KOPT-K1 (cell line): ENCODE results near the gene GPLD1.
"Not testable (repeated sequence)": the region's sequence is repeated elsewhere in the genome, so short reads cannot be mapped to it uniquely, and the experiment has no call there.

Source experiments
- H3K27ac ChIP-seq: fragments of 200-600 bp; sonication (generic); 2 replicates; pipeline ENCODE4 v1.5.1; 2016; ENCODE audit warnings: antibody characterized with exemption, mild to moderate bottlenecking, low read depth, low read length; ENCODE audit not compliant: poor library complexity, severe bottlenecking
- H3K36me3 ChIP-seq: fragments of 200-600 bp; sonication (generic); 2 replicates; pipeline ENCODE4 v1.5.1; 2017; ENCODE audit warnings: antibody characterized with exemption, mild to moderate bottlenecking, low read length, moderate library complexity; ENCODE audit not compliant: insufficient read depth
- H3K9me3 ChIP-seq: fragments of 200-600 bp; sonication (generic); 2 replicates; pipeline ENCODE4 v1.5.1; 2017; ENCODE audit warnings: antibody characterized with exemption, low read length, mild to moderate bottlenecking; ENCODE audit not compliant: insufficient read depth, poor library complexity, severe bottlenecking

The GPLD1 gene

GRCh38 chr6:24426729-24427446 is 62.5 kb downstream of the GPLD1 start:
- no peak overlapping the region for H3K27ac ChIP-seq
- peaks cover 58% of the 10 kb centered on the region for H3K36me3 ChIP-seq
- H3K9me3 ChIP-seq, result no peaks in the 10 kb centered on the region

GRCh38 chr6:24425091-24425490 is 64.3 kb downstream of the GPLD1 start:
- no peaks in the 10 kb centered on the region for H3K9me3 ChIP-seq
- H3K36me3 ChIP-seq, result peaks cover 76% of the 10 kb centered on the region
- no peak overlapping the region for H3K27ac ChIP-seq

- Histone ChIP-seq H3K9me3 (no peaks in the 10 kb centered on the region), H3K36me3 (peaks cover 98% of the 10 kb centered on the region), H3K27ac (no peak overlapping the region)
Observed at GRCh38 chr6:24419526-24419925, 69.9 kb downstream of the GPLD1 start.

GRCh38 chr6:24415753-24416152 is 73.6 kb downstream of the GPLD1 start:
- Histone ChIP-seq H3K27ac (no peak overlapping the region), H3K9me3 (no peaks in the 10 kb centered on the region), H3K36me3 (peaks cover 90% of the 10 kb centered on the region)

GRCh38 chr6:24414531-24414930 is 74.8 kb downstream of the GPLD1 start:
- not testable (repeated sequence) for H3K9me3 ChIP-seq, H3K27ac ChIP-seq
- peaks cover 86% of the 10 kb centered on the region for H3K36me3 ChIP-seq

- H3K9me3 ChIP-seq, result no peaks in the 10 kb centered on the region
- H3K36me3 ChIP-seq, result peaks cover 88% of the 10 kb centered on the region
- no peak overlapping the region for H3K27ac ChIP-seq
Observed at GRCh38 chr6:24412294-24412693, 77.1 kb downstream of the GPLD1 start.

GRCh38 chr6:24410622-24411021 is 78.8 kb downstream of the GPLD1 start:
- no peaks in the 10 kb centered on the region for H3K9me3 ChIP-seq
- H3K27ac ChIP-seq, result no peak overlapping the region
- peaks cover 72% of the 10 kb centered on the region for H3K36me3 ChIP-seq

GRCh38 chr6:24408719-24409410 is 80.5 kb downstream of the GPLD1 start:
- peaks cover 60% of the 10 kb centered on the region for H3K36me3 ChIP-seq
- H3K27ac ChIP-seq, result no peak overlapping the region
- no peaks in the 10 kb centered on the region for H3K9me3 ChIP-seq

- H3K27ac ChIP-seq, result no peak overlapping the region
- peaks cover 32% of the 10 kb centered on the region for H3K36me3 ChIP-seq
- no peaks in the 10 kb centered on the region for H3K9me3 ChIP-seq
Observed at GRCh38 chr6:24405262-24405661, 84.1 kb downstream of the GPLD1 start.

- Histone ChIP-seq H3K9me3 (no peaks in the 10 kb centered on the region), H3K27ac (peak overlapping the region; percentile 58), H3K36me3 (peaks cover 18% of the 10 kb centered on the region)
Observed at GRCh38 chr6:24403501-24403824, 85.9 kb downstream of the GPLD1 start.

GRCh38 chr6:24402697-24403500 is 86.5 kb downstream of the GPLD1 start, which contains the start of gene MRS2:
TSS of gene MRS2 (plus strand) at chr6:24402936. CDS start at chr6:24403047, 111 bp downstream.
- H3K27ac ChIP-seq, result peak within 1 kb of the TSS; percentile 58
- H3K9me3 ChIP-seq, result no peaks in the 10 kb centered on the region
- peaks cover 13% of the 10 kb centered on the region for H3K36me3 ChIP-seq

GRCh38 chr6:24401458-24401857 is 87.9 kb downstream of the GPLD1 start:
- Histone ChIP-seq H3K9me3 (peaks cover 7% of the 10 kb centered on the region), H3K27ac (no peak overlapping the region), H3K36me3 (peaks cover 5% of the 10 kb centered on the region; the same call in 1 of the 2 replicates)

- H3K9me3 ChIP-seq, result peaks cover 13% of the 10 kb centered on the region
- not testable (repeated sequence) for H3K36me3 ChIP-seq, H3K27ac ChIP-seq
Observed at GRCh38 chr6:24400045-24401039, 89.0 kb downstream of the GPLD1 start.

- H3K36me3 ChIP-seq, result no peaks in the 10 kb centered on the region
- H3K9me3 ChIP-seq, result peaks cover 13% of the 10 kb centered on the region
- H3K27ac ChIP-seq, result no peak overlapping the region
Observed at GRCh38 chr6:24397631-24398030, 91.7 kb downstream of the GPLD1 start.
